H9 (cell line): Measurements from ENCODE around the gene MMP17. TPM values are rescaled to one million over a fixed set of nuclear protein-coding genes. Genes with fewer than 3 reads are reported as not detected.

Experiments used
- DNase-seq: peaks from one replicate; pipeline ENCODE4 v3.0.0-alpha.2; 2017
- H2AFZ ChIP-seq: one replicate; pipeline ENCODE4 v1.6.1; 2013; ENCODE audit warnings: mild to moderate bottlenecking, low read length, control low read depth, moderate library complexity
- H2AK5ac ChIP-seq: 2 replicates; pipeline ENCODE4 v1.6.1; 2013; ENCODE audit warnings: low read length, control low read depth, mixed read lengths; ENCODE audit not compliant: insufficient read length
- H2BK120ac ChIP-seq: one replicate; pipeline ENCODE4 v1.6.1; 2013; ENCODE audit warnings: low read depth, mild to moderate bottlenecking, low read length, control low read depth, inconsistent platforms; ENCODE audit not compliant: poor library complexity, severe bottlenecking
- H2BK12ac ChIP-seq: 2 replicates; pipeline ENCODE4 v1.6.1; 2013; ENCODE audit warnings: low read length, control low read depth, mixed read lengths, low read depth; ENCODE audit not compliant: insufficient read length
- H2BK15ac ChIP-seq: 2 replicates; pipeline ENCODE4 v1.6.1; 2013; ENCODE audit warnings: low read depth, low read length, control low read depth
- H2BK20ac ChIP-seq: one replicate; pipeline ENCODE4 v1.6.1; 2013; ENCODE audit warnings: low read depth, mild to moderate bottlenecking, low read length, control low read depth, inconsistent platforms; ENCODE audit not compliant: poor library complexity, severe bottlenecking
- H2BK5ac ChIP-seq: 2 replicates; pipeline ENCODE4 v1.6.1; 2013; ENCODE audit warnings: low read length, control low read depth, mixed read lengths; ENCODE audit not compliant: insufficient read length
- H3K14ac ChIP-seq: 2 replicates; pipeline ENCODE4 v1.6.1; 2013; ENCODE audit warnings: low read length, control low read depth; ENCODE audit not compliant: insufficient read depth
- H3K18ac ChIP-seq: 2 replicates; pipeline ENCODE4 v1.6.1; 2013; ENCODE audit warnings: low read depth, mild to moderate bottlenecking, mixed read lengths, low read length, control low read depth; ENCODE audit not compliant: insufficient read length
- H3K23ac ChIP-seq: 2 replicates; pipeline ENCODE4 v1.6.1; 2013; ENCODE audit warnings: low read length, control low read depth, mixed read lengths, low read depth; ENCODE audit not compliant: insufficient read length
- H3K23me2 ChIP-seq: 2 replicates; pipeline ENCODE4 v1.6.1; 2013; ENCODE audit warnings: low read depth, mild to moderate bottlenecking, mixed read lengths, low read length, control low read depth; ENCODE audit not compliant: insufficient read length, poor library complexity, severe bottlenecking
- H3K27ac ChIP-seq: 2 replicates; pipeline ENCODE4 v1.5.1; 2013; ENCODE audit warnings: low read length, control low read depth, mixed read lengths, low read depth; ENCODE audit not compliant: insufficient read length
- H3K27me3 ChIP-seq: 2 replicates; pipeline ENCODE4 v1.6.1; 2013; ENCODE audit warnings: low read length, control low read depth, inconsistent platforms; ENCODE audit not compliant: insufficient read depth
- H3K4ac ChIP-seq: 2 replicates; pipeline ENCODE4 v1.6.1; 2013; ENCODE audit warnings: low read depth, mild to moderate bottlenecking, control low read depth, inconsistent platforms, low read length, moderate library complexity
- H3K4me1 ChIP-seq: 2 replicates; pipeline ENCODE4 v1.6.1; 2013; ENCODE audit warnings: low read length, control low read depth, inconsistent platforms; ENCODE audit not compliant: insufficient read depth
- H3K4me2 ChIP-seq: 2 replicates; pipeline ENCODE4 v1.6.1; 2013; ENCODE audit warnings: low read length, control low read depth, mixed read lengths; ENCODE audit not compliant: insufficient read length, insufficient read depth
- H3K56ac ChIP-seq: 2 replicates; pipeline ENCODE4 v1.6.1; 2013; ENCODE audit warnings: low read depth, mild to moderate bottlenecking, mixed read lengths, low read length, control low read depth; ENCODE audit not compliant: insufficient read length
- H3K79me1 ChIP-seq: 2 replicates; pipeline ENCODE4 v1.6.1; 2013; ENCODE audit warnings: low read depth, mild to moderate bottlenecking, moderate library complexity, low read length, control low read depth, inconsistent platforms; ENCODE audit not compliant: insufficient read depth, poor library complexity, severe bottlenecking
- H3K79me2 ChIP-seq: 2 replicates; pipeline ENCODE4 v1.6.1; 2013; ENCODE audit warnings: low read length, control low read depth, inconsistent platforms; ENCODE audit not compliant: insufficient read depth
- H3K9ac ChIP-seq: 2 replicates; pipeline ENCODE4 v1.6.1; 2013; ENCODE audit warnings: low read length, control low read depth, mixed read lengths; ENCODE audit not compliant: insufficient read length; ENCODE audit errors: extremely low read depth
- H3K9me3 ChIP-seq: one replicate; pipeline ENCODE4 v1.6.1; 2013; ENCODE audit warnings: low read depth, low read length, inconsistent platforms; ENCODE audit not compliant: control insufficient read depth
- H3T11ph ChIP-seq: one replicate; pipeline ENCODE4 v1.6.1; 2013; ENCODE audit warnings: mild to moderate bottlenecking, low read length, control low read depth, inconsistent platforms
- H4K20me1 ChIP-seq: one replicate; pipeline ENCODE4 v1.6.1; 2013; ENCODE audit not compliant: control insufficient read depth, insufficient read length, insufficient read depth
- H4K5ac ChIP-seq: 2 replicates; pipeline ENCODE4 v1.6.1; 2013; ENCODE audit warnings: low read depth, mild to moderate bottlenecking, mixed read lengths, low read length, control low read depth; ENCODE audit not compliant: insufficient read length
- H4K8ac ChIP-seq: replicated peaks from 2 replicates; pipeline ENCODE4 v1.6.1; 2013; ENCODE audit warnings: low read length, control low read depth, mixed read lengths, low read depth; ENCODE audit not compliant: insufficient read length
- H4K91ac ChIP-seq: 2 replicates; pipeline ENCODE4 v1.6.1; 2013; ENCODE audit warnings: low read depth, mild to moderate bottlenecking, moderate library complexity, mixed read lengths, low read length, control low read depth; ENCODE audit not compliant: insufficient read length
- H3K27ac Mint-ChIP-seq, 3 experiments: 2 replicates in 2 of 3; 3 replicates in 1 of 3; pipeline ENCODE4 v1.8.0; 2020 to 2021; ENCODE audit warnings: mixed read lengths in 3 of 3, mild to moderate bottlenecking in 1 of 3, moderate library complexity in 1 of 3
- H3K27me3 Mint-ChIP-seq: 2 replicates; pipeline ENCODE4 v1.8.0; 2021; ENCODE audit warnings: low read depth, mild to moderate bottlenecking, moderate library complexity, mixed read lengths
- H3K36me3 Mint-ChIP-seq, 3 experiments: 2 replicates in 2 of 3; 3 replicates in 1 of 3; pipeline ENCODE4 v1.8.0; 2020 to 2021; ENCODE audit warnings: low read depth in 3 of 3, mixed read lengths in 3 of 3; ENCODE audit not compliant: insufficient read depth in 1 of 3
- H3K4me1 Mint-ChIP-seq, 2 experiments: 2 replicates each; pipeline ENCODE4 v1.8.0; 2020; ENCODE audit warnings: mixed read lengths in 2 of 2
- H3K4me3 Mint-ChIP-seq, 2 experiments: 2 replicates in 1 of 2; 3 replicates in 1 of 2; pipeline ENCODE4 v1.8.0; 2020 to 2021; ENCODE audit warnings: mild to moderate bottlenecking in 2 of 2, mixed read lengths in 2 of 2, moderate library complexity in 1 of 2
- H3K9me3 Mint-ChIP-seq, 2 experiments: 2 replicates in 1 of 2; 3 replicates in 1 of 2; pipeline ENCODE4 v1.8.0; 2020; ENCODE audit warnings: mild to moderate bottlenecking in 2 of 2, mixed read lengths in 2 of 2, moderate library complexity in 1 of 2
- CTCF ChIP-seq: fragments of 200-600 bp; sonication (generic); conservative IDR thresholded peaks from 3 replicates; pipeline ENCODE4 v1.8.0; 2021; ENCODE audit warnings: antibody characterized with exemption, mild to moderate bottlenecking
- WGBS: extraction: QIAGEN DNeasy Blood & Tissue Kit; methylation state at CpG from one replicate; pipeline ENCODE4 v1.1.7; 2013; ENCODE audit warnings: missing lambda C conversion rate, low lambda C conversion rate, mixed read lengths; ENCODE audit not compliant: insufficient read length; ENCODE audit errors: extremely low coverage; 5-methylcytosine and 5-hydroxymethylcytosine counted together
- total RNA-seq: library from RNA; stranded (reverse); gene quantifications from 2 replicates; pipeline ENCODE4 v1.2.1, GENCODE V29; 2021

The MMP17 gene
- total RNA-seq, 1 experiment from 2014 or later = 14.8 TPM

GRCh38 chr12:131799828-131800593 lies 28.2 kb upstream of the MMP17 start:
- H2BK5ac ChIP-seq = no peak overlapping the region
- no CpG with 5 or more reads among the region's 29 CpGs for WGBS
- no peak overlapping the region for H2BK12ac ChIP-seq

More at GRCh38 chr12:131799828-131800593, 28.2 kb upstream of the MMP17 start:
- Histone ChIP-seq H2BK20ac (no peak overlapping the region), H2BK120ac (no peak overlapping the region), H3K23ac (no peak overlapping the region), H3T11ph (no peak overlapping the region), H2AK5ac (no peak overlapping the region), H3K9me3 (no peaks in the 10 kb centered on the region), H3K79me2 (no peaks in the 10 kb centered on the region), H3K56ac (no peak overlapping the region), H3K27ac (no peak overlapping the region), H3K9ac (no peak overlapping the region), H4K5ac (no peak overlapping the region), H4K91ac (no peak overlapping the region), H3K27me3 (no peaks in the 10 kb centered on the region), H4K20me1 (no peaks in the 10 kb centered on the region), H3K14ac (no peak overlapping the region), H3K4me2 (no peak overlapping the region), H3K23me2 (no peaks in the 10 kb centered on the region), H2AFZ (no peak overlapping the region), H3K4ac (no peak overlapping the region), H3K4me1 (no peaks in the 10 kb centered on the region), H4K8ac (no peak overlapping the region), H3K18ac (no peak overlapping the region), H2BK15ac (no peak overlapping the region), H3K79me1 (no peaks in the 10 kb centered on the region)
- H3K9me3 Mint-ChIP-seq = no peaks in the 10 kb centered on the region
- peaks cover 30 to 52% (median 42%) of the 10 kb centered on the region in 3 experiments for H3K36me3 Mint-ChIP-seq
- no peak overlapping the region for H3K4me3 Mint-ChIP-seq
- peak overlapping the region in 1 of 3 experiments; percentile 15; a peak in 2 of 7 replicates for H3K27ac Mint-ChIP-seq
- H3K27me3 Mint-ChIP-seq = no peaks in the 10 kb centered on the region
- no peak for TF ChIP-seq CTCF
- H3K4me1 Mint-ChIP-seq = peaks cover 15% of the 10 kb centered on the region in 2 experiments
- no peak for DNase-seq
